ENCODE results near the gene BTRC.

DNA sequence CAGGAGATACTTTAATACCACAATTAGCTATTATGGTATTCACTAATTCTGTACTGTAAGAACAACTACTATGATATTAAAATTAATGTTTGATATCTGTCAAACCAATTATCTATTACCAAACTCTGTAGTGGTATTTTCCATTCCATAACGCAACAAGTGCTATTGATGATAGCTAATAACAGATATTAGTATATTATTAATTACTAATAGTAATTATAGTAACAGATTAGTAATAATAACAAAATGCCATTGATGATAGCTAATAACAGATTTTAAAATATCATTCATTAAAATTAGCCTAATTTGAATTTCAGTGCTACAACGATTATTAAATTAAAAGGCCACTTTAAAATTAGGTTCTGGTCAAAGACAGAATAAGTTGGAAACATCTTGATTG lies 93.5 kb downstream of the BTRC start:
- TF ChIP-seq EZH2 (IDR thresholded peaks at IDR 0.05): no peak
- TF ChIP-seq, protein P1, sequence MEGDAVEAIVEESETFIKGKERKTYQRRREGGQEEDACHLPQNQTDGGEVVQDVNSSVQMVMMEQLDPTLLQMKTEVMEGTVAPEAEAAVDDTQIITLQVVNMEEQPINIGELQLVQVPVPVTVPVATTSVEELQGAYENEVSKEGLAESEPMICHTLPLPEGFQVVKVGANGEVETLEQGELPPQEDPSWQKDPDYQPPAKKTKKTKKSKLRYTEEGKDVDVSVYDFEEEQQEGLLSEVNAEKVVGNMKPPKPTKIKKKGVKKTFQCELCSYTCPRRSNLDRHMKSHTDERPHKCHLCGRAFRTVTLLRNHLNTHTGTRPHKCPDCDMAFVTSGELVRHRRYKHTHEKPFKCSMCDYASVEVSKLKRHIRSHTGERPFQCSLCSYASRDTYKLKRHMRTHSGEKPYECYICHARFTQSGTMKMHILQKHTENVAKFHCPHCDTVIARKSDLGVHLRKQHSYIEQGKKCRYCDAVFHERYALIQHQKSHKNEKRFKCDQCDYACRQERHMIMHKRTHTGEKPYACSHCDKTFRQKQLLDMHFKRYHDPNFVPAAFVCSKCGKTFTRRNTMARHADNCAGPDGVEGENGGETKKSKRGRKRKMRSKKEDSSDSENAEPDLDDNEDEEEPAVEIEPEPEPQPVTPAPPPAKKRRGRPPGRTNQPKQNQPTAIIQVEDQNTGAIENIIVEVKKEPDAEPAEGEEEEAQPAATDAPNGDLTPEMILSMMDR (IDR thresholded peaks at IDR 0.05 in 2 of 3, conservative IDR thresholded peaks at IDR 0.05 in 1 of 3; ENCODE audit: borderline replicate concordance in 1 of 3, insufficient read depth in 1 of 3, low read depth in 2 of 3, low read length in 2 of 3): no peak
- TF ChIP-seq ZNF274 (IDR thresholded peaks at IDR 0.05; ENCODE audit: low read depth, low read length): no peak
- TF ChIP-seq POLR2A (IDR thresholded peaks at IDR 0.05; ENCODE audit: borderline replicate concordance, extremely low read depth, insufficient read depth, insufficient read length): no peak
- TF ChIP-seq CBX3 (IDR thresholded peaks at IDR 0.05; ENCODE audit: low read depth): no peak
- TF ChIP-seq, protein P2, sequence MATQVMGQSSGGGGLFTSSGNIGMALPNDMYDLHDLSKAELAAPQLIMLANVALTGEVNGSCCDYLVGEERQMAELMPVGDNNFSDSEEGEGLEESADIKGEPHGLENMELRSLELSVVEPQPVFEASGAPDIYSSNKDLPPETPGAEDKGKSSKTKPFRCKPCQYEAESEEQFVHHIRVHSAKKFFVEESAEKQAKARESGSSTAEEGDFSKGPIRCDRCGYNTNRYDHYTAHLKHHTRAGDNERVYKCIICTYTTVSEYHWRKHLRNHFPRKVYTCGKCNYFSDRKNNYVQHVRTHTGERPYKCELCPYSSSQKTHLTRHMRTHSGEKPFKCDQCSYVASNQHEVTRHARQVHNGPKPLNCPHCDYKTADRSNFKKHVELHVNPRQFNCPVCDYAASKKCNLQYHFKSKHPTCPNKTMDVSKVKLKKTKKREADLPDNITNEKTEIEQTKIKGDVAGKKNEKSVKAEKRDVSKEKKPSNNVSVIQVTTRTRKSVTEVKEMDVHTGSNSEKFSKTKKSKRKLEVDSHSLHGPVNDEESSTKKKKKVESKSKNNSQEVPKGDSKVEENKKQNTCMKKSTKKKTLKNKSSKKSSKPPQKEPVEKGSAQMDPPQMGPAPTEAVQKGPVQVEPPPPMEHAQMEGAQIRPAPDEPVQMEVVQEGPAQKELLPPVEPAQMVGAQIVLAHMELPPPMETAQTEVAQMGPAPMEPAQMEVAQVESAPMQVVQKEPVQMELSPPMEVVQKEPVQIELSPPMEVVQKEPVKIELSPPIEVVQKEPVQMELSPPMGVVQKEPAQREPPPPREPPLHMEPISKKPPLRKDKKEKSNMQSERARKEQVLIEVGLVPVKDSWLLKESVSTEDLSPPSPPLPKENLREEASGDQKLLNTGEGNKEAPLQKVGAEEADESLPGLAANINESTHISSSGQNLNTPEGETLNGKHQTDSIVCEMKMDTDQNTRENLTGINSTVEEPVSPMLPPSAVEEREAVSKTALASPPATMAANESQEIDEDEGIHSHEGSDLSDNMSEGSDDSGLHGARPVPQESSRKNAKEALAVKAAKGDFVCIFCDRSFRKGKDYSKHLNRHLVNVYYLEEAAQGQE (IDR thresholded peaks at IDR 0.05; ENCODE audit: low read depth): no peak
- TF ChIP-seq EGR1 (IDR thresholded peaks at IDR 0.05; ENCODE audit: low read depth): no peak
- TF ChIP-seq, protein P3, sequence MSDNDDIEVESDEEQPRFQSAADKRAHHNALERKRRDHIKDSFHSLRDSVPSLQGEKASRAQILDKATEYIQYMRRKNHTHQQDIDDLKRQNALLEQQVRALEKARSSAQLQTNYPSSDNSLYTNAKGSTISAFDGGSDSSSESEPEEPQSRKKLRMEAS (IDR thresholded peaks at IDR 0.05): no peak
- TF ChIP-seq CEBPB (IDR thresholded peaks at IDR 0.05; ENCODE audit: low read depth): no peak
- TF ChIP-seq, protein P4, sequence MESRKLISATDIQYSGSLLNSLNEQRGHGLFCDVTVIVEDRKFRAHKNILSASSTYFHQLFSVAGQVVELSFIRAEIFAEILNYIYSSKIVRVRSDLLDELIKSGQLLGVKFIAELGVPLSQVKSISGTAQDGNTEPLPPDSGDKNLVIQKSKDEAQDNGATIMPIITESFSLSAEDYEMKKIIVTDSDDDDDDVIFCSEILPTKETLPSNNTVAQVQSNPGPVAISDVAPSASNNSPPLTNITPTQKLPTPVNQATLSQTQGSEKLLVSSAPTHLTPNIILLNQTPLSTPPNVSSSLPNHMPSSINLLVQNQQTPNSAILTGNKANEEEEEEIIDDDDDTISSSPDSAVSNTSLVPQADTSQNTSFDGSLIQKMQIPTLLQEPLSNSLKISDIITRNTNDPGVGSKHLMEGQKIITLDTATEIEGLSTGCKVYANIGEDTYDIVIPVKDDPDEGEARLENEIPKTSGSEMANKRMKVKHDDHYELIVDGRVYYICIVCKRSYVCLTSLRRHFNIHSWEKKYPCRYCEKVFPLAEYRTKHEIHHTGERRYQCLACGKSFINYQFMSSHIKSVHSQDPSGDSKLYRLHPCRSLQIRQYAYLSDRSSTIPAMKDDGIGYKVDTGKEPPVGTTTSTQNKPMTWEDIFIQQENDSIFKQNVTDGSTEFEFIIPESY (IDR thresholded peaks at IDR 0.05; ENCODE audit: extremely low read depth, insufficient replicate concordance, low read length): no peak
- no peak for TF ChIP-seq RAD21 (IDR thresholded peaks at IDR 0.05; ENCODE audit: low read depth)
- TF ChIP-seq SIN3A (IDR thresholded peaks at IDR 0.05; ENCODE audit: low read depth): no peak
- no peak for TF ChIP-seq SRF (IDR thresholded peaks at IDR 0.05; ENCODE audit: low read depth)
- no peak for TF ChIP-seq YY1 (IDR thresholded peaks at IDR 0.05; ENCODE audit: extremely low read depth, insufficient replicate concordance, low read depth, low read length)

All from HCT116 (cell line).